HEK293 (cell line): Measurements from ENCODE around the gene SMPD3.

Experiments
- CTCF ChIA-PET: fragments of 350-600 bp; formaldehyde crosslinking; extraction: SDS; loops from one replicate; lab custom pipeline; 2021; ENCODE audit warnings: antibody characterized with exemption; lab: Yijun Ruan, JAX
- POLR2A ChIA-PET: fragments of 300-600 bp; formaldehyde crosslinking; extraction: SDS; loops from one replicate; lab custom pipeline; 2020; ENCODE audit warnings: antibody characterized with exemption, inconsistent platforms; lab: Yijun Ruan, JAX
- H3K27ac ChIP-seq: fragments of 200-500 bp; sonication (Bioruptor generic); 2 replicates; pipeline ENCODE4 v1.5.1; 2014; ENCODE audit warnings: low read depth, low read length, control low read depth, inconsistent platforms; ENCODE audit errors: extremely low read depth
- H3K36me3 ChIP-seq, 2 experiments: fragments of 200-500 bp in 1 of 2; sonication (Bioruptor generic) in 1 of 2; 1 replicate in 1 of 2; 2 replicates in 1 of 2; pipeline ENCODE4 v1.5.1; 2014 to 2017; ENCODE audit warnings: inconsistent platforms in 2 of 2, low read length in 2 of 2; ENCODE audit not compliant: control insufficient read depth in 2 of 2, insufficient read depth in 1 of 2
- H3K4me1 ChIP-seq: fragments of 200-500 bp; sonication (Bioruptor generic); 2 replicates; pipeline ENCODE4 v1.5.1; 2014; ENCODE audit warnings: mild to moderate bottlenecking, low read length, inconsistent platforms; ENCODE audit not compliant: control insufficient read depth, insufficient read depth
- H3K4me3 ChIP-seq: 2 replicates; pipeline ENCODE4 v1.5.1; 2011; ENCODE audit warnings: low read depth, mild to moderate bottlenecking, control low read depth, low read length, moderate library complexity
- H3K9me3 ChIP-seq: fragments of 200-500 bp; sonication (Bioruptor generic); 2 replicates; pipeline ENCODE4 v1.5.1; 2014; ENCODE audit warnings: low read depth, low read length, inconsistent platforms; ENCODE audit not compliant: control insufficient read depth, insufficient read depth
- CTCF ChIP-seq: fragments of 450-650 bp; formaldehyde crosslinking; IDR thresholded peaks from 2 replicates; pipeline ENCODE4 v1.5.1; 2016; ENCODE audit warnings: missing biosample characterization, missing genetic modification characterization
- GLIS1 ChIP-seq: fragments of 450-650 bp; formaldehyde crosslinking; IDR thresholded peaks from 2 replicates; pipeline ENCODE4 v1.5.1; 2016; ENCODE audit warnings: missing biosample characterization, missing genetic modification characterization
- KLF1 ChIP-seq: fragments of 450-650 bp; formaldehyde crosslinking; IDR thresholded peaks from 2 replicates; pipeline ENCODE4 v1.5.1; 2016; ENCODE audit warnings: missing biosample characterization, missing genetic modification characterization
- KLF17 ChIP-seq: fragments of 450-650 bp; formaldehyde crosslinking; IDR thresholded peaks from 2 replicates; pipeline ENCODE4 v1.5.1; 2016; ENCODE audit warnings: missing biosample characterization, missing genetic modification characterization
- OSR2 ChIP-seq: fragments of 450-650 bp; formaldehyde crosslinking; IDR thresholded peaks from 2 replicates; pipeline ENCODE4 v1.5.1; 2016; ENCODE audit warnings: missing biosample characterization, missing genetic modification characterization
- REST ChIP-seq: fragments of 450-650 bp; formaldehyde crosslinking; IDR thresholded peaks from 2 replicates; pipeline ENCODE4 v1.5.1; 2016; ENCODE audit warnings: missing biosample characterization, missing genetic modification characterization
- SP3 ChIP-seq: fragments of 450-650 bp; formaldehyde crosslinking; IDR thresholded peaks from 2 replicates; pipeline ENCODE4 v1.5.1; 2016; ENCODE audit warnings: missing biosample characterization, missing genetic modification characterization
- ZIC2 ChIP-seq: fragments of 450-650 bp; formaldehyde crosslinking; IDR thresholded peaks from 2 replicates; pipeline ENCODE4 v1.5.1; 2016; ENCODE audit warnings: missing biosample characterization, missing genetic modification characterization
- ZNF114 ChIP-seq: fragments of 450-650 bp; formaldehyde crosslinking; IDR thresholded peaks from 2 replicates; pipeline ENCODE4 v1.5.0; 2017; ENCODE audit warnings: missing biosample characterization, missing genetic modification characterization
- ZNF157 ChIP-seq: fragments of 450-650 bp; formaldehyde crosslinking; IDR thresholded peaks from 2 replicates; pipeline ENCODE4 v1.5.1; 2016; ENCODE audit warnings: missing biosample characterization, missing genetic modification characterization
- ZNF2 ChIP-seq: fragments of 450-650 bp; formaldehyde crosslinking; IDR thresholded peaks from 2 replicates; pipeline ENCODE4 v1.5.1; 2016; ENCODE audit warnings: missing biosample characterization, missing genetic modification characterization
- ZNF366 ChIP-seq: fragments of 450-650 bp; formaldehyde crosslinking; conservative IDR thresholded peaks from 2 replicates; pipeline ENCODE4 v1.5.1; 2016; ENCODE audit warnings: missing biosample characterization, missing genetic modification characterization

The SMPD3 gene

GRCh38 chr16:68399456-68399855 is 48.9 kb downstream of the SMPD3 start:
- ChIA-PET POLR2A (no interaction called here), CTCF (interaction anchor here (1.2 to 1.9 kb wide), 4 partner anchors 46 to 129 kb away, joined by 3 to 6 read pairs (median 4); no protein-coding TSS in a partner anchor)
- Histone ChIP-seq H3K27ac (no peak overlapping the region), H3K36me3 (no peaks in the 10 kb centered on the region), H3K4me1 (no peaks in the 10 kb centered on the region), H3K4me3 (no peak overlapping the region), H3K9me3 (no peaks in the 10 kb centered on the region)
- TF ChIP-seq ZIC2 (tag by site-specific recombination), result peak; percentile 37; the same call in 1 of the 2 replicates
- TF ChIP-seq ZNF157 (tag by site-specific recombination), result no peak

GRCh38 chr16:68397710-68398201 is 50.6 kb downstream of the SMPD3 start:
- Histone ChIP-seq H3K4me1 (no peaks in the 10 kb centered on the region), H3K4me3 (no peak overlapping the region)
- TF ChIP-seq ZIC2 (tag by site-specific recombination), result peak; percentile 81
- peak; percentile 23; the same call in 1 of the 2 replicates for TF ChIP-seq GLIS1
- no peak for TF ChIP-seq SP3
- no peak for TF ChIP-seq REST
- TF ChIP-seq, all 188 proteins: peak for 2
- H3K27ac ChIP-seq, result no peak overlapping the region
- H3K36me3 ChIP-seq, result no peaks in the 10 kb centered on the region
- H3K9me3 ChIP-seq, result no peaks in the 10 kb centered on the region
- CTCF ChIA-PET, result interaction anchor here (0.6 to 3.2 kb wide), 5 partner anchors 9 to 112 kb away, joined by 4 to 9 read pairs (median 8); no protein-coding TSS in a partner anchor
- POLR2A ChIA-PET, result no interaction called here

GRCh38 chr16:68396481-68396880 is 51.8 kb downstream of the SMPD3 start:
- Histone ChIP-seq H3K4me1 (no peaks in the 10 kb centered on the region), H3K27ac (no peak overlapping the region), H3K4me3 (no peak overlapping the region), H3K36me3 (no peaks in the 10 kb centered on the region), H3K9me3 (no peaks in the 10 kb centered on the region)
- ChIA-PET POLR2A (no interaction called here), CTCF (interaction anchor here (0.6 to 3.2 kb wide), 14 partner anchors 9 to 229 kb away, joined by 3 to 9 read pairs (median 4); no protein-coding TSS in a partner anchor)
- TF ChIP-seq ZNF114 (tag by site-specific recombination) (no peak), ZIC2 (tag by site-specific recombination) (peak; percentile 40; the same call in 1 of the 2 replicates), CTCF (tag by site-specific recombination) (peak; percentile 50; the same call in 1 of the 2 replicates), ZNF366 (tag by site-specific recombination) (no peak)

- TF ChIP-seq KLF1 (tag by site-specific recombination) (no peak), ZNF2 (tag by site-specific recombination) (no peak), OSR2 (tag by site-specific recombination) (no peak), ZIC2 (tag by site-specific recombination) (no peak), KLF17 (tag by site-specific recombination) (no peak)
- TF ChIP-seq, all 188 proteins: peak for 0
- POLR2A ChIA-PET, result no interaction called here
- H3K4me1 ChIP-seq, result no peaks in the 10 kb centered on the region
- H3K36me3 ChIP-seq, result no peaks in the 10 kb centered on the region
- CTCF ChIA-PET, result interaction anchor here (0.6 to 3.2 kb wide), 13 partner anchors 9 to 230 kb away, joined by 3 to 9 read pairs (median 3); no protein-coding TSS in a partner anchor
- no peaks in the 10 kb centered on the region for H3K9me3 ChIP-seq
- no peak overlapping the region for H3K4me3 ChIP-seq
- no peak overlapping the region for H3K27ac ChIP-seq
Observed at GRCh38 chr16:68395815-68396214, 52.5 kb downstream of the SMPD3 start.
